Stimulated activated CD4-positive, alpha-beta T cell treated with anti-CD3 and anti-CD28 coated beads, Interleukin-4, amount 100 ng/mL, for 24 hours (primary cell): ENCODE data around the gene ITFG2.
"Not testable (repeated sequence)": the region's sequence is repeated elsewhere in the genome, so short reads cannot be mapped to it uniquely, and the experiment has no call there.

Experiments used
- DNase-seq: peaks from one replicate; pipeline ENCODE4 v3.0.0-alpha.2; 2020

The ITFG2 gene

DNA sequence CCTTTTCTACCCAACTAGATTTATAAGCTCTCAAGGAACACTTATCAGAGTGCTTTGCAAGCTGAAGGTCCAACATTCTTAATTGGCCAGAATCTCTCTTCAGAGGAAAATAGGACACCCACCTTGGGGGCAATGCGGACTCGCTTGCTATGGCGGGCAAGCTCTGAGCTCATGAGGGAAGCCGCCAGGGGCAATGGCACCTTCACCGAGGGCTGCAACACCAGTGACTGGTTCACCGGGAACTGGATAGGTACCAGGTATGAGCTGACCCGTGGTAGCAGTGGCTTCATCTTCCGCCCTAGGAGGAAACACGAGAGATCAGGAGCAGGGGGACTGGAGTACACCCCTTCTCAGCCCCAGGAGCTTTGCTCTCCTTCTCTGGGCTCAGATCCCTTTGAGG is 51.7 kb downstream of the ITFG2 start:
- DNase-seq = no peak

DNA sequence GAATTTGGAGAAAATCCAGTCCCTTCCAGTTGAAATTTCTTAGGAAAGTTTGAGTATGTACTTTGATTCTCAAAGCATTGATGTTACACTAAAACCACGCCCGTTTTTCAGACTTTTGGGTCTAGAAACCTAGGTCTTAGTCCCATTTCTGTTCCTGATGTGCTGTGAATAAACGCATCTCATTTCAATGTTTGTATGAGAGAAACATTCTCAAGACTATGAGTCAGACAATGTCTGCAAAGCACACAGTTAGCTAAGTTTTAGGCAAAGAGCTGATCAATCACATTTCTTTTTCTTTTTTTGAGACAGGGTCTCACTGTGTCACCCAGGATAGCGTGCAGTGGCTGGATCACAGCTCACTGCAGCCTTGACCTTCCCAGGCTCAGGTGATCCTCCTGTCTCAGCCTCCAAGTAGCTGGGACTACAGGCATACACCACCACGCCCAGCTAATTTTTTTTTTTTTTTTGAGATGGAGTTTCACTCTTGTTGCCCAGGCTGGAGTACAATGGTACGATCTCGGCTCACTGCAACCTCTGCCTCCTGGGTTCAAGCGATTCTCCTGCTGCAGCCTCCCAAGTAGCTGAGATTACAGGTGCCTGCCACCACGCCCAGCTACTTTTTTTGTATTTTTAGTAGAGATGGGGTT is 56.6 kb downstream of the ITFG2 start:
- not testable (repeated sequence) for DNase-seq
